Nephron (organoid): Measurements from ENCODE around the gene IRF9.

Experiments used
- H3K27ac Mint-ChIP-seq, 3 experiments: 2 replicates each; pipeline ENCODE4 v1.8.0; 2020; ENCODE audit warnings: mixed read lengths in 3 of 3, mild to moderate bottlenecking in 2 of 3, moderate library complexity in 1 of 3
- H3K27me3 Mint-ChIP-seq: 2 replicates; pipeline ENCODE4 v1.8.0; 2021; ENCODE audit warnings: low read depth, mild to moderate bottlenecking, moderate library complexity, mixed read lengths
- H3K36me3 Mint-ChIP-seq: 2 replicates; pipeline ENCODE4 v1.8.0; 2020; ENCODE audit warnings: low read depth, mixed read lengths
- H3K4me1 Mint-ChIP-seq: 2 replicates; pipeline ENCODE4 v1.8.0; 2020; ENCODE audit warnings: mixed read lengths
- H3K4me3 Mint-ChIP-seq, 3 experiments: 2 replicates each; pipeline ENCODE4 v1.8.0; 2020; ENCODE audit warnings: mild to moderate bottlenecking in 3 of 3, mixed read lengths in 3 of 3, moderate library complexity in 2 of 3
- H3K9me3 Mint-ChIP-seq: 2 replicates; pipeline ENCODE4 v1.8.0; 2020; ENCODE audit warnings: mixed read lengths
- CTCF ChIP-seq, 3 experiments: fragments of 200-600 bp; sonication (generic); IDR thresholded peaks; one replicate each; pipeline ENCODE4 v1.5.0; 2021; ENCODE audit warnings: antibody characterized with exemption in 3 of 3; ENCODE audit not compliant: unreplicated experiment in 3 of 3

Gene IRF9

GRCh38 chr14:24165785-24166184, 4.7 kb downstream of the IRF9 start:
- Mint-ChIP-seq H3K4me1 (peaks cover 15% of the 10 kb centered on the region), H3K27ac (no peak overlapping the region), H3K27me3 (no peaks in the 10 kb centered on the region), H3K36me3 (peaks cover 55% of the 10 kb centered on the region), H3K4me3 (no peak overlapping the region), H3K9me3 (no peaks in the 10 kb centered on the region)
- no peak for TF ChIP-seq CTCF (IDR thresholded peaks at IDR 0.05; ENCODE audit: unreplicated experiment in 3 of 3)

DNA sequence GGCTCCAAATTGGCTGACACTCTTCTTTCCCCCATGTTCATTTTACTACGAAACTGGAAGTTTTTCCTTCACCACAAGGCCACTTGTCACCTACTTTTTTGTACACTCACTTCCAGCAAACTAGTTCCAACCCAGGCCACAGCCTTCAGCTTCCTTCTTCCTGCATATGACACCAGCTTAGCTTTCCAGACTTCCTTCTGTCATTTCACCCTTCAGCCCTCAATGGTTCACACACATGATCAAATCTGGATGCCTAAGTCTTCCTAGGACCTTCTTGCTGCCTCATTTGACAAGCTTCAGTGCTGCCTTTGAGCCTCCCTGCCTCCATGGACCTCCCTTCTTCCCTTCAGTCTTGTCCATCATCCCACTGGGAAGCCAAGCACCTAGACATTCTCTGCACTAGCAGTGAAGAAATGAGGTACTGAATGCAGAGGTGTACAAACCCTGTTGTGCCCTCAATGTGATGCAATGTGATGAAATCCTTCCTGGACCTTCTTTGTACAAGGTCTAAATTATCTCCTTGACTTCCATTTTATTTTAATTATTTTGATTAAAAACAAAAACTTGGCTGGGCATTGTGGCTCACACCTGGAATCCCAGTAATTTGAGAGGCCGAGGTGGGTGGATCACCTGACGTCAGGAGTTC, 6.5 kb downstream of the IRF9 start:
- Mint-ChIP-seq H3K4me3 (no peak overlapping the region), H3K36me3 (peaks cover 46% of the 10 kb centered on the region), H3K27me3 (no peaks in the 10 kb centered on the region), H3K27ac (no peak overlapping the region), H3K4me1 (no peaks in the 10 kb centered on the region), H3K9me3 (no peaks in the 10 kb centered on the region)
- TF ChIP-seq CTCF (IDR thresholded peaks at IDR 0.05; ENCODE audit: unreplicated experiment in 3 of 3), result no peak

GRCh38 chr14:24171422-24172260, 10.6 kb downstream of the IRF9 start, which contains the start of gene REC8:
Gene REC8, plus strand, starts transcription at chr14:24172080. Its CDS starts 473 bp downstream, at chr14:24172553.
- Mint-ChIP-seq H3K36me3 (peaks cover 36% of the 10 kb centered on the region), H3K4me3 (peak within 1 kb of the TSS; percentile 89), H3K9me3 (no peaks in the 10 kb centered on the region), H3K4me1 (no peaks in the 10 kb centered on the region), H3K27ac (peak within 1 kb of the TSS; percentile 68 to 95 (median 91)), H3K27me3 (no peaks in the 10 kb centered on the region)
- TF ChIP-seq CTCF (IDR thresholded peaks at IDR 0.05; ENCODE audit: unreplicated experiment in 3 of 3), result no peak

DNA sequence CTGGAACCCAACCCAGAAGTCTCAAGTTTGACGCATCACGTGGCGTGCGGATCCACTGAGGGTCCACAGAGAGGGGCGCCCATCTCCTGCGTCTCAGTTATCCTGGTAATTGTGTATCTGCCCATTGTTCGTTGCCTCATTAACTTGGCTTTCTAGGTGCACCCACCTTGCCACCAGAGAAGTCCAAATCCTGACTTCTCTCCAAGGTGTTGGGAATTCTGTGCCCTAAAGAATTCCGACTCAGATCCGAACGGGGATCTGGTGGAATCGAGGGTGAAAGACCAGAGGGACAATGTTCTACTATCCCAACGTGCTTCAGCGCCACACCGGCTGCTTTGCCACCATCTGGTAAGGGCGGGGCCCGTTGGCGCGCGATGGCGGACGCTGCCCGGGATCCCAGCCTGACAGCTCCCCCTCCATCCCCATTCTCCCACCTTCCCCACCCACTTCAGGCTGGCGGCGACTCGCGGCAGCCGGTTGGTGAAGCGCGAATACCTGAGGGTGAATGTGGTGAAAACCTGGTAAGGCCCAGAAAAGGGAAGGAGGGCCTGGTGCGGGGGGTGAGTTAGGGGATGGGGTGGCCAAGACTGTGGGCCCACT, 11.3 kb downstream of the IRF9 start:
- TF ChIP-seq CTCF (IDR thresholded peaks at IDR 0.05; ENCODE audit: unreplicated experiment in 3 of 3), result no peak
- Mint-ChIP-seq H3K27me3 (no peaks in the 10 kb centered on the region), H3K36me3 (peaks cover 36% of the 10 kb centered on the region), H3K4me1 (no peaks in the 10 kb centered on the region), H3K27ac (no peak overlapping the region), H3K4me3 (peak overlapping the region; percentile 89), H3K9me3 (no peaks in the 10 kb centered on the region)

- TF ChIP-seq CTCF (IDR thresholded peaks at IDR 0.05; ENCODE audit: unreplicated experiment in 3 of 3), result no peak
- H3K36me3 Mint-ChIP-seq, result peaks cover 32% of the 10 kb centered on the region
- H3K27me3 Mint-ChIP-seq, result no peaks in the 10 kb centered on the region
- no peaks in the 10 kb centered on the region for H3K4me1 Mint-ChIP-seq
- no peak overlapping the region for H3K27ac Mint-ChIP-seq
- peak overlapping the region; percentile 84 to 89 (median 89) for H3K4me3 Mint-ChIP-seq
- no peaks in the 10 kb centered on the region for H3K9me3 Mint-ChIP-seq
Measured at GRCh38 chr14:24172871-24173281, 11.8 kb downstream of the IRF9 start.
